Adrenal gland (tissue), 12 donors: ENCODE data around the gene C16orf96. TPM values are rescaled to one million over a fixed set of nuclear protein-coding genes. Genes with fewer than 3 reads are reported as not detected.

ENCODE experiments used
- DNase-seq, 7 donors: peaks; one replicate each; pipeline ENCODE4 v3.0.0-alpha.2; 2019 to 2020
- H3K27ac ChIP-seq, 5 donors: fragments of 200-600 bp; sonication (generic) in 4 of 5; 1 replicate in 3 of 5; 2 replicates in 2 of 5; pipeline versions ENCODE4 v1.5.1 to v1.8.0; 2016 to 2020; ENCODE audit warnings: mild to moderate bottlenecking in 1 of 5
- H3K27me3 ChIP-seq: fragments of 200-600 bp; 2 replicates; pipeline ENCODE4 v1.8.0; 2021
- H3K36me3 ChIP-seq, 2 donors: fragments of 200-600 bp; replicated peaks in 1 of 2; 1 replicate in 1 of 2; 2 replicates in 1 of 2; pipeline versions ENCODE4 v1.5.1 to v1.8.0; 2018 to 2022
- H3K4me1 ChIP-seq, 2 donors: fragments of 200-600 bp; replicated peaks in 1 of 2; 1 replicate in 1 of 2; 2 replicates in 1 of 2; pipeline versions ENCODE4 v1.5.1 to v1.8.0; 2018 to 2021
- H3K4me3 ChIP-seq, 4 donors: fragments of 200-600 bp; sonication (generic) in 3 of 4; one replicate each; pipeline ENCODE4 v1.5.1; 2016 to 2018
- H3K9me3 ChIP-seq, 3 donors: fragments of 200-600 bp; sonication (generic) in 1 of 3; replicated peaks in 1 of 3; 1 replicate in 2 of 3; 2 replicates in 1 of 3; pipeline versions ENCODE4 v1.5.1 to v1.8.0; 2016 to 2021
- CTCF ChIP-seq, 6 experiments: fragments of 450-650 bp in 4 of 6; fragments of 200-600 bp in 2 of 6; sonication (generic) in 1 of 6; IDR thresholded peaks; 1 replicate in 5 of 6; 2 replicates in 1 of 6; pipeline versions ENCODE4 v1.5.1 to v1.8.0; 2016 to 2021; ENCODE audit warnings: antibody characterized with exemption in 6 of 6, mild to moderate bottlenecking in 2 of 6, moderate library complexity in 1 of 6
- POLR2A ChIP-seq, 2 donors: fragments of 450-650 bp; IDR thresholded peaks; one replicate each; pipeline ENCODE4 v1.6.1; 2017; ENCODE audit warnings: antibody characterized with exemption in 2 of 2, mild to moderate bottlenecking in 2 of 2, moderate library complexity in 1 of 2
- WGBS, 4 donors: extraction: QIAGEN DNeasy Blood & Tissue Kit in 2 of 4; methylation state at CpG; one replicate each; pipeline versions ENCODE4 v1.1.5 to v1.1.7; 2013 to 2017; 5-methylcytosine and 5-hydroxymethylcytosine counted together
- intact Hi-C, 2 donors: fragments of 100-400 bp; cut with DNase I; formaldehyde crosslinking; loops; one replicate each; pipeline versions ENCODE4 v1.14.1 to v1.15.0; 2022 to 2023
- polyA plus RNA-seq, 3 donors: library from polyadenylated mRNA; stranded (reverse); fragments of 200-250 nt in 2 of 3; fragments of 350-450 nt in 1 of 3; fragmentation: Illumina TruSeq in 1 of 3; extraction: RNeasy Lipid Tissue Mini Kit (QIAGEN cat#74804) in 1 of 3; gene quantifications; one replicate each; pipeline ENCODE4 v1.2.3, GENCODE V29; 2013 to 2014
- total RNA-seq, 9 donors: library from RNA; depleted of rRNA in 4 of 9; stranded (reverse); fragments of >200 nt in 4 of 9; fragments of 120-200 nt in 1 of 9; fragmentation: NEBNext Ultra II Directional in 1 of 9; extraction: Animal tissue kit (Norgen Biotek cat#: 25700) in 1 of 9; gene quantifications; one replicate each; pipeline versions ENCODE4 v1.1.0 to v1.2.4, GENCODE V29; 2013 to 2023
- donor health status: healthy with polysubstance abuse.
- donor health status: Bipolar disorder and iron deficiency.
- donor health status: DM: yes; HTN: yes; CAD: no.
- donor health status: DM: no; HTN: no; CAD: no.
- donor health status: DM: no; HTN: no; CAD: no.
- donor health status: DM: yes; HTN: yes; CAD: no.

Gene C16orf96
- total and polyA plus RNA-seq, 12 donors = 0.07 to 0.61 (median 0.28) TPM; not detected in 1

GRCh38 chr16:4639899-4640509 lies 83.9 kb downstream of the C16orf96 start:
- peaks cover 14 to 17% of the 10 kb centered on the region in 2 donors for H3K4me1 ChIP-seq
- 50 to 72% (median 53%) methylated on average over 16 to 27 of the region's 27 CpGs for WGBS, 4 donors

GRCh38 chr16:4640572-4641305 lies 84.6 kb downstream of the C16orf96 start:
- no peak for TF ChIP-seq POLR2A (IDR thresholded peaks at IDR 0.05)
- TF ChIP-seq CTCF (IDR thresholded peaks at IDR 0.05) = no peak
- Histone ChIP-seq H3K9me3 (no peaks in the 10 kb centered on the region), H3K4me1 (peaks cover 14 to 17% of the 10 kb centered on the region in 2 donors), H3K27ac (peak overlapping the region in 4 of 5 donors; percentile 50 to 79 (median 58)), H3K27me3 (no peaks in the 10 kb centered on the region), H3K4me3 (no peak overlapping the region), H3K36me3 (no peaks in the 10 kb centered on the region)
- no peak for DNase-seq
- intact Hi-C loops = no loop called here
- WGBS, 4 donors = 79 to 86% (median 80%) methylated on average over 14 to 19 of the region's 19 CpGs

More at GRCh38 chr16:4639899-4640509, 83.9 kb downstream of the C16orf96 start:
- TF ChIP-seq CTCF (IDR thresholded peaks at IDR 0.05) (no peak), POLR2A (IDR thresholded peaks at IDR 0.05) (peak in 1 of 2 donors; percentile 25)
- Histone ChIP-seq H3K27me3 (no peaks in the 10 kb centered on the region), H3K4me3 (no peak overlapping the region), H3K36me3 (peaks cover 0 to 4% of the 10 kb centered on the region in 2 donors), H3K27ac (peak overlapping the region in 4 of 5 donors; percentile 50 to 79 (median 58)), H3K9me3 (no peaks in the 10 kb centered on the region)
- peak in 6 of 7 donors; percentile 60 to 82 (median 75) for DNase-seq
- intact Hi-C loops = no loop called here

- TF ChIP-seq CTCF (IDR thresholded peaks at IDR 0.05) = no peak
- TF ChIP-seq POLR2A (IDR thresholded peaks at IDR 0.05) = no peak
- intact Hi-C loops = no loop called here
- no peaks in the 10 kb centered on the region for H3K27me3 ChIP-seq
- peaks cover 14 to 17% of the 10 kb centered on the region in 2 donors for H3K4me1 ChIP-seq
- no peak overlapping the region for H3K4me3 ChIP-seq
- H3K36me3 ChIP-seq = no peaks in the 10 kb centered on the region
- H3K9me3 ChIP-seq = no peaks in the 10 kb centered on the region
- WGBS, 4 donors = 88 to 91% (median 91%) methylated on average over 5 of the region's 5 CpGs
- no peak for DNase-seq
- H3K27ac ChIP-seq = no peak overlapping the region
These were observed 85.2 kb downstream of the C16orf96 start for GRCh38 chr16:4641306-4641687.

GRCh38 chr16:4641895-4642294 lies 85.8 kb downstream of the C16orf96 start:
- Histone ChIP-seq H3K27me3 (no peaks in the 10 kb centered on the region), H3K4me3 (no peak overlapping the region), H3K27ac (peak overlapping the region in 1 of 5 donors; percentile 38), H3K4me1 (peaks cover 14 to 17% of the 10 kb centered on the region in 2 donors), H3K9me3 (no peaks in the 10 kb centered on the region), H3K36me3 (no peaks in the 10 kb centered on the region)
- intact Hi-C loops = no loop called here
- TF ChIP-seq POLR2A (IDR thresholded peaks at IDR 0.05) = no peak
- TF ChIP-seq CTCF (IDR thresholded peaks at IDR 0.05) = no peak
- no peak for DNase-seq
- 78 to 86% (median 84%) methylated on average over 14 of the region's 14 CpGs for WGBS, 4 donors
